Ovary (tissue), 3 donors: ENCODE measurements around the gene SMPX.

Experiments
- EP300 ChIP-seq: sonication (generic); formaldehyde crosslinking; IDR thresholded peaks from one replicate; pipeline ENCODE4 v1.6.1; 2017; ENCODE audit warnings: antibody characterized with exemption
- POLR2A ChIP-seq: fragments of 450-650 bp; IDR thresholded peaks from one replicate; pipeline ENCODE4 v1.6.1; 2017; ENCODE audit warnings: antibody characterized with exemption, mild to moderate bottlenecking, moderate library complexity
- TF ChIP-seq, protein P1 (sequence below), 3 donors: fragments of 450-650 bp in 2 of 3; fragments of 200-600 bp in 1 of 3; IDR thresholded peaks; one replicate each; pipeline versions ENCODE4 v1.5.1 to v1.8.0; 2016 to 2022; ENCODE audit warnings: antibody characterized with exemption in 3 of 3, mild to moderate bottlenecking in 1 of 3
- donor health status: DM: no; HTN: no; CAD: no.

GRCh38 chrX:21698272-21698671 is 59.6 kb downstream of the SMPX start:
- TF ChIP-seq, protein P1, sequence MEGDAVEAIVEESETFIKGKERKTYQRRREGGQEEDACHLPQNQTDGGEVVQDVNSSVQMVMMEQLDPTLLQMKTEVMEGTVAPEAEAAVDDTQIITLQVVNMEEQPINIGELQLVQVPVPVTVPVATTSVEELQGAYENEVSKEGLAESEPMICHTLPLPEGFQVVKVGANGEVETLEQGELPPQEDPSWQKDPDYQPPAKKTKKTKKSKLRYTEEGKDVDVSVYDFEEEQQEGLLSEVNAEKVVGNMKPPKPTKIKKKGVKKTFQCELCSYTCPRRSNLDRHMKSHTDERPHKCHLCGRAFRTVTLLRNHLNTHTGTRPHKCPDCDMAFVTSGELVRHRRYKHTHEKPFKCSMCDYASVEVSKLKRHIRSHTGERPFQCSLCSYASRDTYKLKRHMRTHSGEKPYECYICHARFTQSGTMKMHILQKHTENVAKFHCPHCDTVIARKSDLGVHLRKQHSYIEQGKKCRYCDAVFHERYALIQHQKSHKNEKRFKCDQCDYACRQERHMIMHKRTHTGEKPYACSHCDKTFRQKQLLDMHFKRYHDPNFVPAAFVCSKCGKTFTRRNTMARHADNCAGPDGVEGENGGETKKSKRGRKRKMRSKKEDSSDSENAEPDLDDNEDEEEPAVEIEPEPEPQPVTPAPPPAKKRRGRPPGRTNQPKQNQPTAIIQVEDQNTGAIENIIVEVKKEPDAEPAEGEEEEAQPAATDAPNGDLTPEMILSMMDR (IDR thresholded peaks at IDR 0.05) = no peak
- TF ChIP-seq POLR2A = no peak
- TF ChIP-seq EP300 = no peak
